ENCODE measurements around the gene ARL15.
A peak's percentile ranks its signal among the peaks of the same experiment; 100 is the strongest.

Gene ARL15

GRCh38 chr5:53922508-53923498, 387.6 kb downstream of the ARL15 start:
- no peak overlapping the region for H3K4me3 ChIP-seq (ENCODE audit: control insufficient read depth in 1 of 7, extremely low read depth in 1 of 7, insufficient read depth in 4 of 7, low read depth in 2 of 7, low read length in 6 of 7)
- H3K27ac ChIP-seq (ENCODE audit: insufficient read depth in 1 of 2, low read depth in 1 of 2, low read length in 2 of 2, poor library complexity in 1 of 2, severe bottlenecking in 2 of 2): no peak overlapping the region
- ChIA-PET CTCF (no interaction called here), POLR2A (interaction anchor here (0.6 kb wide), 1 partner anchor 657 kb away, joined by 3 read pairs; no protein-coding TSS in a partner anchor)
- no peaks in the 10 kb centered on the region for H3K36me3 ChIP-seq (ENCODE audit: control insufficient read depth in 4 of 4, insufficient read depth in 4 of 4, low read length in 3 of 4)
- no peak for DNase-seq
- WGBS (ENCODE audit: insufficient coverage): 73% methylated on average over 2 of the region's 8 CpGs
- H3K27me3 ChIP-seq (replicated peaks in 2 of 5; ENCODE audit: control insufficient read depth in 4 of 5, insufficient read depth in 5 of 5, low read length in 4 of 5): no peaks in the 10 kb centered on the region
- H3K4me1 ChIP-seq (ENCODE audit: control extremely low read depth in 1 of 4, control insufficient read depth in 4 of 4, insufficient read depth in 4 of 4, low read length in 3 of 4): no peaks in the 10 kb centered on the region
- no peaks in the 10 kb centered on the region for H3K9me3 ChIP-seq (ENCODE audit: control extremely low read depth in 1 of 5, control insufficient read depth in 4 of 5, insufficient read depth in 2 of 5, low read depth in 1 of 5, low read length in 4 of 5)

GRCh38 chr5:53917826-53918225, 392.5 kb downstream of the ARL15 start:
- no peaks in the 10 kb centered on the region for H3K4me1 ChIP-seq (ENCODE audit: control extremely low read depth in 1 of 4, control insufficient read depth in 4 of 4, insufficient read depth in 4 of 4, low read length in 3 of 4)
- no peak overlapping the region for H3K4me3 ChIP-seq (ENCODE audit: control insufficient read depth in 1 of 7, extremely low read depth in 1 of 7, insufficient read depth in 4 of 7, low read depth in 2 of 7, low read length in 6 of 7)
- H3K27ac ChIP-seq (ENCODE audit: insufficient read depth in 1 of 2, low read depth in 1 of 2, low read length in 2 of 2, poor library complexity in 1 of 2, severe bottlenecking in 2 of 2): no peak overlapping the region
- peak in 2 of 3 donors; percentile 6 to 14 for DNase-seq
- H3K27me3 ChIP-seq (replicated peaks in 2 of 5; ENCODE audit: control insufficient read depth in 4 of 5, insufficient read depth in 5 of 5, low read length in 4 of 5): no peaks in the 10 kb centered on the region
- CTCF ChIA-PET: no interaction called here
- 100% methylated on average over 1 of the region's 3 CpGs for WGBS (ENCODE audit: insufficient coverage)
- H3K36me3 ChIP-seq (ENCODE audit: control insufficient read depth in 4 of 4, insufficient read depth in 4 of 4, low read length in 3 of 4): no peaks in the 10 kb centered on the region
- no peaks in the 10 kb centered on the region for H3K9me3 ChIP-seq (ENCODE audit: control extremely low read depth in 1 of 5, control insufficient read depth in 4 of 5, insufficient read depth in 2 of 5, low read depth in 1 of 5, low read length in 4 of 5)
- POLR2A ChIA-PET: no interaction called here

- H3K4me1 ChIP-seq (ENCODE audit: control extremely low read depth in 1 of 4, control insufficient read depth in 4 of 4, insufficient read depth in 4 of 4, low read length in 3 of 4): no peaks in the 10 kb centered on the region
- CTCF ChIA-PET: no interaction called here
- DNase-seq: no peak
- H3K36me3 ChIP-seq (ENCODE audit: control insufficient read depth in 4 of 4, insufficient read depth in 4 of 4, low read length in 3 of 4): no peaks in the 10 kb centered on the region
- H3K9me3 ChIP-seq (ENCODE audit: control extremely low read depth in 1 of 5, control insufficient read depth in 4 of 5, insufficient read depth in 2 of 5, low read depth in 1 of 5, low read length in 4 of 5): no peaks in the 10 kb centered on the region
- H3K27me3 ChIP-seq (replicated peaks in 2 of 5; ENCODE audit: control insufficient read depth in 4 of 5, insufficient read depth in 5 of 5, low read length in 4 of 5): no peaks in the 10 kb centered on the region
- POLR2A ChIA-PET: no interaction called here
- no peak overlapping the region for H3K4me3 ChIP-seq (ENCODE audit: control insufficient read depth in 1 of 7, extremely low read depth in 1 of 7, insufficient read depth in 4 of 7, low read depth in 2 of 7, low read length in 6 of 7)
- no peak overlapping the region for H3K27ac ChIP-seq (ENCODE audit: insufficient read depth in 1 of 2, low read depth in 1 of 2, low read length in 2 of 2, poor library complexity in 1 of 2, severe bottlenecking in 2 of 2)
Measured at GRCh38 chr5:53917095-53917494, 393.3 kb downstream of the ARL15 start.

- no peak overlapping the region for H3K4me3 ChIP-seq (ENCODE audit: control insufficient read depth in 1 of 7, extremely low read depth in 1 of 7, insufficient read depth in 4 of 7, low read depth in 2 of 7, low read length in 6 of 7)
- no peaks in the 10 kb centered on the region for H3K27me3 ChIP-seq (replicated peaks in 2 of 5; ENCODE audit: control insufficient read depth in 4 of 5, insufficient read depth in 5 of 5, low read length in 4 of 5)
- H3K4me1 ChIP-seq (ENCODE audit: control extremely low read depth in 1 of 4, control insufficient read depth in 4 of 4, insufficient read depth in 4 of 4, low read length in 3 of 4): no peaks in the 10 kb centered on the region
- ChIA-PET POLR2A (no interaction called here), CTCF (interaction anchor here (0.6 kb wide), 1 partner anchor 140 kb away, joined by 3 read pairs; no protein-coding TSS in a partner anchor)
- no CpG with 5 or more reads among the region's 1 CpG for WGBS (ENCODE audit: insufficient coverage)
- no peaks in the 10 kb centered on the region for H3K36me3 ChIP-seq (ENCODE audit: control insufficient read depth in 4 of 4, insufficient read depth in 4 of 4, low read length in 3 of 4)
- peak; percentile 2 to 30 (median 5) for DNase-seq
- no peak overlapping the region for H3K27ac ChIP-seq (ENCODE audit: insufficient read depth in 1 of 2, low read depth in 1 of 2, low read length in 2 of 2, poor library complexity in 1 of 2, severe bottlenecking in 2 of 2)
- no peaks in the 10 kb centered on the region for H3K9me3 ChIP-seq (ENCODE audit: control extremely low read depth in 1 of 5, control insufficient read depth in 4 of 5, insufficient read depth in 2 of 5, low read depth in 1 of 5, low read length in 4 of 5)
Measured at GRCh38 chr5:53915120-53915519, 395.3 kb downstream of the ARL15 start.

- Histone ChIP-seq H3K4me3 (ENCODE audit: control insufficient read depth in 1 of 7, extremely low read depth in 1 of 7, insufficient read depth in 4 of 7, low read depth in 2 of 7, low read length in 6 of 7) (no peak overlapping the region), H3K27me3 (replicated peaks in 2 of 5; ENCODE audit: control insufficient read depth in 4 of 5, insufficient read depth in 5 of 5, low read length in 4 of 5) (no peaks in the 10 kb centered on the region), H3K9me3 (ENCODE audit: control extremely low read depth in 1 of 5, control insufficient read depth in 4 of 5, insufficient read depth in 2 of 5, low read depth in 1 of 5, low read length in 4 of 5) (no peaks in the 10 kb centered on the region), H3K4me1 (ENCODE audit: control extremely low read depth in 1 of 4, control insufficient read depth in 4 of 4, insufficient read depth in 4 of 4, low read length in 3 of 4) (no peaks in the 10 kb centered on the region), H3K27ac (ENCODE audit: insufficient read depth in 1 of 2, low read depth in 1 of 2, low read length in 2 of 2, poor library complexity in 1 of 2, severe bottlenecking in 2 of 2) (no peak overlapping the region), H3K36me3 (ENCODE audit: control insufficient read depth in 4 of 4, insufficient read depth in 4 of 4, low read length in 3 of 4) (no peaks in the 10 kb centered on the region)
- POLR2A ChIA-PET: no interaction called here
- peak in 1 of 3 donors; percentile 12 for DNase-seq
- CTCF ChIA-PET: interaction anchor here (1.3 kb wide), 1 partner anchor 13 kb away, joined by 3 read pairs; no protein-coding TSS in a partner anchor
- 40% methylated on average over 1 of the region's 1 CpG for whole genome bisulfite sequencing (ENCODE audit: insufficient coverage)
Measured at GRCh38 chr5:53913941-53914340, 396.4 kb downstream of the ARL15 start.

- no CpG with 5 or more reads among the region's 2 CpGs for WGBS (ENCODE audit: insufficient coverage)
Measured at GRCh38 chr5:53908757-53909156, 401.6 kb downstream of the ARL15 start.

GRCh38 chr5:53907827-53908226, 402.5 kb downstream of the ARL15 start:
- ChIA-PET CTCF (no interaction called here), POLR2A (no interaction called here)
- DNase-seq: no peak
- Histone ChIP-seq H3K36me3 (ENCODE audit: control insufficient read depth in 4 of 4, insufficient read depth in 4 of 4, low read length in 3 of 4) (no peaks in the 10 kb centered on the region), H3K27ac (ENCODE audit: insufficient read depth in 1 of 2, low read depth in 1 of 2, low read length in 2 of 2, poor library complexity in 1 of 2, severe bottlenecking in 2 of 2) (no peak overlapping the region), H3K4me3 (ENCODE audit: control insufficient read depth in 1 of 7, extremely low read depth in 1 of 7, insufficient read depth in 4 of 7, low read depth in 2 of 7, low read length in 6 of 7) (no peak overlapping the region), H3K27me3 (replicated peaks in 2 of 5; ENCODE audit: control insufficient read depth in 4 of 5, insufficient read depth in 5 of 5, low read length in 4 of 5) (no peaks in the 10 kb centered on the region), H3K4me1 (ENCODE audit: control extremely low read depth in 1 of 4, control insufficient read depth in 4 of 4, insufficient read depth in 4 of 4, low read length in 3 of 4) (no peaks in the 10 kb centered on the region), H3K9me3 (ENCODE audit: control extremely low read depth in 1 of 5, control insufficient read depth in 4 of 5, insufficient read depth in 2 of 5, low read depth in 1 of 5, low read length in 4 of 5) (no peaks in the 10 kb centered on the region)
- WGBS (ENCODE audit: insufficient coverage): 100% methylated on average over 1 of the region's 3 CpGs

More at GRCh38 chr5:53908757-53909156, 401.6 kb downstream of the ARL15 start:
- DNase-seq: no peak
- POLR2A ChIA-PET: interaction anchor here (0.6 kb wide), 1 partner anchor 64 kb away, joined by 3 read pairs; no protein-coding TSS in a partner anchor
- H3K27ac ChIP-seq (ENCODE audit: insufficient read depth in 1 of 2, low read depth in 1 of 2, low read length in 2 of 2, poor library complexity in 1 of 2, severe bottlenecking in 2 of 2): no peak overlapping the region
- H3K4me1 ChIP-seq (ENCODE audit: control extremely low read depth in 1 of 4, control insufficient read depth in 4 of 4, insufficient read depth in 4 of 4, low read length in 3 of 4): no peaks in the 10 kb centered on the region
- no peaks in the 10 kb centered on the region for H3K36me3 ChIP-seq (ENCODE audit: control insufficient read depth in 4 of 4, insufficient read depth in 4 of 4, low read length in 3 of 4)
- CTCF ChIA-PET: no interaction called here
- no peak overlapping the region for H3K4me3 ChIP-seq (ENCODE audit: control insufficient read depth in 1 of 7, extremely low read depth in 1 of 7, insufficient read depth in 4 of 7, low read depth in 2 of 7, low read length in 6 of 7)
- H3K9me3 ChIP-seq (ENCODE audit: control extremely low read depth in 1 of 5, control insufficient read depth in 4 of 5, insufficient read depth in 2 of 5, low read depth in 1 of 5, low read length in 4 of 5): no peaks in the 10 kb centered on the region
- no peaks in the 10 kb centered on the region for H3K27me3 ChIP-seq (replicated peaks in 2 of 5; ENCODE audit: control insufficient read depth in 4 of 5, insufficient read depth in 5 of 5, low read length in 4 of 5)
